ENCODE results near the gene METTL22.

METTL22 gene

DNA sequence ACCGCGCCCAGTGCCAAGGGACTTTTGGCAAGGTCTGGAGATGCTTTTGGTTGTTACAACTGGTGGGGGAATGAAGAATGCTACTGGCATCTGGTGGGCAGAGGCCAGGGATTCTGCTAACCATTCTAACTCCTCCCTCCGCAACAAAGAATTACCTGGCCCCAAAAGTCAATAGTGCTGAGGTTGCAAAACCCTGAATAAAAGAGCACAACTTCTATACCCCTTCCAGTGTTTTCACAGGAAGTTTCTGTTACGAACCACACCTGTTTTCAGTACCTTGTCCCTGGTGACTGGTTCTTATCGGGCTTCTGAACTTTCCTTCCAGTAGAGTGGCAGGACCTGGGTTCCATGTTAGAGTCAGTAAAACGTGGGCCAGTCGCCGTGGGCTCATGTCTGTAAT is 70.2 kb downstream of the METTL22 start:
- TF ChIP-seq, protein P1, sequence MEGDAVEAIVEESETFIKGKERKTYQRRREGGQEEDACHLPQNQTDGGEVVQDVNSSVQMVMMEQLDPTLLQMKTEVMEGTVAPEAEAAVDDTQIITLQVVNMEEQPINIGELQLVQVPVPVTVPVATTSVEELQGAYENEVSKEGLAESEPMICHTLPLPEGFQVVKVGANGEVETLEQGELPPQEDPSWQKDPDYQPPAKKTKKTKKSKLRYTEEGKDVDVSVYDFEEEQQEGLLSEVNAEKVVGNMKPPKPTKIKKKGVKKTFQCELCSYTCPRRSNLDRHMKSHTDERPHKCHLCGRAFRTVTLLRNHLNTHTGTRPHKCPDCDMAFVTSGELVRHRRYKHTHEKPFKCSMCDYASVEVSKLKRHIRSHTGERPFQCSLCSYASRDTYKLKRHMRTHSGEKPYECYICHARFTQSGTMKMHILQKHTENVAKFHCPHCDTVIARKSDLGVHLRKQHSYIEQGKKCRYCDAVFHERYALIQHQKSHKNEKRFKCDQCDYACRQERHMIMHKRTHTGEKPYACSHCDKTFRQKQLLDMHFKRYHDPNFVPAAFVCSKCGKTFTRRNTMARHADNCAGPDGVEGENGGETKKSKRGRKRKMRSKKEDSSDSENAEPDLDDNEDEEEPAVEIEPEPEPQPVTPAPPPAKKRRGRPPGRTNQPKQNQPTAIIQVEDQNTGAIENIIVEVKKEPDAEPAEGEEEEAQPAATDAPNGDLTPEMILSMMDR (IDR thresholded peaks at IDR 0.05; ENCODE audit: borderline replicate concordance, control extremely low read depth, extremely low read depth, insufficient read depth, missing control alignments): no peak
- in situ Hi-C loops (cut with MboI; ENCODE audit: low sequenced_read_pairs, unreplicated experiment): no loop called here
- DNase-seq (ENCODE audit: low spot score): no peak

DNA sequence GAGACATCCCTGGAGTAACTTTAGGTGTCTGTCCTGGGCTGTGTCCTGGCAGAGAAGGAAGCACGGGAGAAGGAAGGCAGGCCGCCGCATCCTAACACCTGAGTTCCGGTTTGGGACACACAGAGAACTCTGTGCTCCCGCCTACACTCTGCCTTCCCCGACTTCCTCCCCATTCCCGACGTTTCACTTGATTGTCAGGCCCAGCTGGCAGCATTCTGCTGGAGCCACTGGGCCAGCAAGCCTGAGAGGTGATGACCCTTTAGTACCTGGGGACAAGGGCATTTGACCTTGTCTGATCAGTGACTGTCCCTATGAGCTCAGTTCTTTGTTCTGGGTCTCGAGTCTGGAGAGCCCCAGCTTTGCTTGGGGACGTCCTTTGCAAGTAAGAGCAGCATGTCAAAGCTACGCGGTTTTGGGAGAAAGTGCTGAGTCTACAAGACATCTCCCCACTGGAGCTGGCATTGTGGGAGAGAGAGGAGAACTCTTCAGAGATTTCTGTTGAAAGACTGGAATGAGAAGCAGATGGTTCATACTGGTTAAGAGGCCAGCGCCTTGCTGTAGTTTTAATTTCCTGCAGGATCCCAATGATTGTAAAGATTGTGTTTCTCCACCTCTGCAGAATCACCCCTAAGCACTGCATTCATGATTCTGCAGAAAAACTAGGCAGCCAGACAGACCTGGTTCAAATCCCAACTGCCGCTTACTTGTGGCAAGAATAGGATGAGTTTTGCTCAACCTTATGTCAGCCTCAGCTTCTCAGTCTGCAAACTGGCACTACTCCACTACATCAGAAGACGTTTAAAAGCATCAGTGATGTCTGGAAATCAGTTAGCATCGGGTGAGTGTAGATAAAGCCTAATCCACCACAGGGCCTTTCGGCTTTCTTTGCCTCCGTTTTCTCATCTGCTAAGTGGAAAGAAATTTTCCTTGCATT is 73.6 kb downstream of the METTL22 start:
- in situ Hi-C loops (cut with MboI; ENCODE audit: low sequenced_read_pairs, unreplicated experiment): no loop called here

DNA sequence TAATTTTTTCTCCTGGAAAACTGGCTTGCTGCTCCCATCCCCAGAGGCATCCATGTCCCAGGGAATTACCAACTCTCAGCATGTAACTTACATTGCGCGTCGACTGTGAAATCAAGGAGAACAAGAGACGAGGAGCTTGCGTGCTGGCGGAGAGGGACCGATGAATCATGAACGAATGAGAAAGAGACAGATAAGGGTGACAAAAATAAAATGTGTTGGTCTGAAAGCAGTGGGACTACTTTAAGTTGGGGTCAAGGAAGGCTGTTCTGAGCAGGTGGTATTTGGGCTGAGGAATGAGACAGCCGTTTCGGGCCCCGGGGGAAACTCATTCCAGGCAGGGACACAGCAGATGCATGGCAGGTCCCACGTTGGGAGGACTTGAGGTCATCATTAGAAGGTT is 75.4 kb downstream of the METTL22 start:
- no peak for DNase-seq (ENCODE audit: low spot score)
- TF ChIP-seq, protein P1 (IDR thresholded peaks at IDR 0.05; ENCODE audit: borderline replicate concordance, control extremely low read depth, extremely low read depth, insufficient read depth, missing control alignments): no peak
- in situ Hi-C loops (cut with MboI; ENCODE audit: low sequenced_read_pairs, unreplicated experiment): no loop called here

More for the DNA sequence above, 73.6 kb downstream of the METTL22 start:
- TF ChIP-seq, protein P1 (IDR thresholded peaks at IDR 0.05; ENCODE audit: borderline replicate concordance, control extremely low read depth, extremely low read depth, insufficient read depth, missing control alignments): no peak
- no peak for DNase-seq (ENCODE audit: low spot score)

DNA sequence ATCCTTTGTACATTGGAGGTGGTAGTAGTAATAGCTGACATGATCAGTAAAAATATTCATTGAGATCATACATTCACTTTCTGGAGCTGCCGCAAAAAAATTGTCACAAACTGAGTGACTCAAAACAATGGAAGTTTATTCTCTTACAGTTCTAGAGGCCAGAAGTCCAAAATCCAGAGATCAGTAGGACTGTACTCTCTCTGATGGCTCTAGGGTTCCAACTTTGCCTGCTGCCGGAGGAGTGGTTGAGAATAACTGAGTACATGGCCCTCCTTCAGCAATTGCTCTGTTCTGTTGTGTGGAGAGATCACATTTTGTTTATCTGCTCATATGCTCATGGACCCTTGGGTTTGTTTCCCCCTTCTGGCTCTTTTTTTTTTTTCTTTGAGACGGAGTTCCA is 76.5 kb downstream of the METTL22 start:
- no peak for DNase-seq (ENCODE audit: low spot score)
- TF ChIP-seq, protein P1 (IDR thresholded peaks at IDR 0.05; ENCODE audit: borderline replicate concordance, control extremely low read depth, extremely low read depth, insufficient read depth, missing control alignments): no peak
- in situ Hi-C loops (cut with MboI; ENCODE audit: low sequenced_read_pairs, unreplicated experiment): no loop called here

Measured in GM13976 (cell line).